Gastroesophageal sphincter (tissue), 3 donors: ENCODE results near the gene CD300H.

ENCODE experiments used
- CTCF ChIP-seq, 4 experiments: fragments of 200-600 bp in 2 of 4; fragments of 450-650 bp in 2 of 4; sonication (generic) in 1 of 4; IDR thresholded peaks; one replicate each; pipeline ENCODE4 v1.5.1; 2017 to 2019; ENCODE audit warnings: antibody characterized with exemption in 4 of 4, mild to moderate bottlenecking in 2 of 4, moderate library complexity in 2 of 4
- EP300 ChIP-seq: sonication (generic); formaldehyde crosslinking; IDR thresholded peaks from one replicate; pipeline ENCODE4 v1.6.1; 2017; ENCODE audit warnings: antibody characterized with exemption, mild to moderate bottlenecking
- POLR2A ChIP-seq, 2 donors: fragments of 450-650 bp; IDR thresholded peaks; one replicate each; pipeline ENCODE4 v1.6.1; 2017; ENCODE audit warnings: antibody characterized with exemption in 2 of 2, mild to moderate bottlenecking in 2 of 2, moderate library complexity in 1 of 2
- POLR2AphosphoS5 ChIP-seq: sonication (generic); formaldehyde crosslinking; IDR thresholded peaks from one replicate; pipeline ENCODE4 v1.6.1; 2017; ENCODE audit warnings: antibody characterized with exemption

DNA sequence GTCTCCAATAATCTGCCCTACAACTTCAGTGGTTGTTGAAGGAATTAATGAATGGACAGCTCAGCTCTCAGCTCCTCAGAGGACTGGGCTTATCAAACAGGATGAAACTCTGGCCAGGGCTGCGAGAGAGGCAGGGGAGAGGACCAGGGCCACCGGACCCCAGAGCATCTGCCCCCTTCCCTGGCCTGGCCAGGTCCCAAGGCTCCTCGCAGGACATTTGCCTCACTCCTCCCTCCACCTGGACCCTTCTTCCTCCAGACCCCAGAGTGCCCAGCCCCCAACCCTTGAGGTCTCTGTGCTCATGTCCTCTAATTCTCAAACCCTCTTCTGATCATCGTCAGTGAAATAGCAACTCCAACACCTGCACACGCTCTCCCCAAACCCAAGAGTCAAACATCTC lies 25.1 kb downstream of the CD300H start:
- TF ChIP-seq CTCF (IDR thresholded peaks at IDR 0.05) (no peak), POLR2A (IDR thresholded peaks at IDR 0.05) (no peak), POLR2AphosphoS5 (no peak), EP300 (no peak)
